Activated CD4-positive, alpha-beta T cell treated with anti-CD3 and anti-CD28 coated beads, Interleukin-2, amount 50 U/mL, for 1 hour (primary cell): ENCODE results near the gene NMUR2.

Experiments used
- DNase-seq: peaks from one replicate; pipeline ENCODE4 v3.0.0-alpha.2; 2020

NMUR2 gene

GRCh38 chr5:152367554-152367953 is 37.5 kb downstream of the NMUR2 start:
- DNase-seq, result no peak

GRCh38 chr5:152366716-152367115 is 38.4 kb downstream of the NMUR2 start:
- no peak for DNase-seq

- no peak for DNase-seq
These were observed 40.2 kb downstream of the NMUR2 start for GRCh38 chr5:152364899-152365298.

- DNase-seq, result no peak
These were observed 40.9 kb downstream of the NMUR2 start for GRCh38 chr5:152364172-152364571.

- no peak for DNase-seq
These were observed 46.1 kb downstream of the NMUR2 start for GRCh38 chr5:152358861-152359568.

GRCh38 chr5:152356506-152356905 is 48.6 kb downstream of the NMUR2 start:
- no peak for DNase-seq

- DNase-seq, result no peak
These were observed 50.0 kb downstream of the NMUR2 start for GRCh38 chr5:152355061-152355460.

- no peak for DNase-seq
These were observed 52.1 kb downstream of the NMUR2 start for GRCh38 chr5:152353001-152353400.

- DNase-seq, result peak; percentile 12
These were observed 55.2 kb downstream of the NMUR2 start for GRCh38 chr5:152349683-152350526.
